Stimulated activated memory B cell treated with anti-CD40 and anti-IgM and Interleukin-4, amounts not matched to agents 10 μg/mL and 1 μg/mL and 100 μg/mL, for 72 hours (primary cell): ENCODE data around the gene TIMM21.

Experiments used
- ATAC-seq: fragments of 150-1000 bp; cut with Tn5 transposase; 2 replicates; pipeline ENCODE4 v1.10.0; 2021
- H3K27ac Mint-ChIP-seq: one replicate; pipeline ENCODE4 v1.8.0; 2022; ENCODE audit warnings: mild to moderate bottlenecking, mixed read lengths
- H3K27me3 Mint-ChIP-seq: one replicate; pipeline ENCODE4 v1.8.0; 2022; ENCODE audit warnings: mixed read lengths
- H3K36me3 Mint-ChIP-seq: one replicate; pipeline ENCODE4 v1.8.0; 2022; ENCODE audit warnings: mixed read lengths
- H3K4me1 Mint-ChIP-seq: one replicate; pipeline ENCODE4 v1.8.0; 2022; ENCODE audit warnings: mixed read lengths
- H3K4me3 Mint-ChIP-seq: one replicate; pipeline ENCODE4 v1.8.0; 2022; ENCODE audit warnings: mild to moderate bottlenecking, moderate library complexity, mixed read lengths
- H3K9me3 Mint-ChIP-seq: one replicate; pipeline ENCODE4 v1.8.0; 2022; ENCODE audit warnings: mixed read lengths

TIMM21 gene

GRCh38 chr18:74147779-74148542 is at the start of gene TIMM21, which contains the start of gene FBXO15:
TIMM21 (plus strand) TSS chr18:74148523; CDS start chr18:74148809, 286 bp downstream.
FBXO15 (minus strand) TSS chr18:74147834; CDS start chr18:74147785, 49 bp downstream.
- ATAC-seq, result peak; percentile 96
- peak within 1 kb of the TSS; percentile 88 for H3K4me3 Mint-ChIP-seq
- H3K9me3 Mint-ChIP-seq, result no peaks in the 10 kb centered on the region
- peak within 1 kb of the TSS; percentile 90 for H3K27ac Mint-ChIP-seq
- H3K27me3 Mint-ChIP-seq, result no peaks in the 10 kb centered on the region
- peaks cover 32% of the 10 kb centered on the region for H3K4me1 Mint-ChIP-seq
- peaks cover 9% of the 10 kb centered on the region for H3K36me3 Mint-ChIP-seq

- Mint-ChIP-seq H3K4me1 (no peaks in the 10 kb centered on the region), H3K27ac (no peak overlapping the region), H3K9me3 (peaks cover 22% of the 10 kb centered on the region), H3K36me3 (peaks cover 15% of the 10 kb centered on the region), H3K27me3 (no peaks in the 10 kb centered on the region), H3K4me3 (no peak overlapping the region)
- ATAC-seq, result no peak
These were observed 39.9 kb upstream of the TIMM21 start for GRCh38 chr18:74108460-74108859.

- Mint-ChIP-seq H3K4me1 (no peaks in the 10 kb centered on the region), H3K27me3 (no peaks in the 10 kb centered on the region), H3K9me3 (peaks cover 14% of the 10 kb centered on the region), H3K4me3 (no peak overlapping the region), H3K36me3 (peaks cover 15% of the 10 kb centered on the region), H3K27ac (no peak overlapping the region)
- no peak for ATAC-seq
These were observed 38.2 kb upstream of the TIMM21 start for GRCh38 chr18:74110149-74110548.

GRCh38 chr18:74110976-74111375 is 37.3 kb upstream of the TIMM21 start:
- ATAC-seq, result no peak
- peaks cover 15% of the 10 kb centered on the region for H3K36me3 Mint-ChIP-seq
- H3K9me3 Mint-ChIP-seq, result peaks cover 14% of the 10 kb centered on the region
- H3K4me1 Mint-ChIP-seq, result no peaks in the 10 kb centered on the region
- H3K27me3 Mint-ChIP-seq, result no peaks in the 10 kb centered on the region
- no peak overlapping the region for H3K27ac Mint-ChIP-seq
- H3K4me3 Mint-ChIP-seq, result no peak overlapping the region

GRCh38 chr18:74113711-74114110 is 34.6 kb upstream of the TIMM21 start:
- H3K27ac Mint-ChIP-seq, result no peak overlapping the region
- H3K36me3 Mint-ChIP-seq, result peaks cover 4% of the 10 kb centered on the region
- no peak overlapping the region for H3K4me3 Mint-ChIP-seq
- peaks cover 6% of the 10 kb centered on the region for H3K9me3 Mint-ChIP-seq
- H3K4me1 Mint-ChIP-seq, result no peaks in the 10 kb centered on the region
- ATAC-seq, result peak; percentile 36
- no peaks in the 10 kb centered on the region for H3K27me3 Mint-ChIP-seq

GRCh38 chr18:74114116-74114515 is 34.2 kb upstream of the TIMM21 start:
- H3K4me3 Mint-ChIP-seq, result no peak overlapping the region
- peaks cover 4% of the 10 kb centered on the region for H3K9me3 Mint-ChIP-seq
- peak; percentile 41 for ATAC-seq
- H3K4me1 Mint-ChIP-seq, result no peaks in the 10 kb centered on the region
- H3K27me3 Mint-ChIP-seq, result no peaks in the 10 kb centered on the region
- H3K27ac Mint-ChIP-seq, result no peak overlapping the region
- peaks cover under 1% of the 10 kb centered on the region for H3K36me3 Mint-ChIP-seq

- no peak for ATAC-seq
- Mint-ChIP-seq H3K4me3 (no peak overlapping the region), H3K4me1 (no peaks in the 10 kb centered on the region), H3K27me3 (peaks cover 9% of the 10 kb centered on the region), H3K36me3 (no peaks in the 10 kb centered on the region), H3K27ac (no peak overlapping the region), H3K9me3 (peaks cover 3% of the 10 kb centered on the region)
These were observed 33.3 kb upstream of the TIMM21 start for GRCh38 chr18:74115046-74115445.

GRCh38 chr18:74116633-74117554 is 31.4 kb upstream of the TIMM21 start:
- Mint-ChIP-seq H3K27me3 (peaks cover 17% of the 10 kb centered on the region), H3K4me1 (no peaks in the 10 kb centered on the region), H3K4me3 (no peak overlapping the region), H3K9me3 (peaks cover 3% of the 10 kb centered on the region), H3K27ac (no peak overlapping the region), H3K36me3 (no peaks in the 10 kb centered on the region)
- no peak for ATAC-seq

GRCh38 chr18:74123200-74123599 is 25.1 kb upstream of the TIMM21 start:
- Mint-ChIP-seq H3K4me1 (no peaks in the 10 kb centered on the region), H3K36me3 (no peaks in the 10 kb centered on the region), H3K9me3 (no peaks in the 10 kb centered on the region), H3K27ac (no peak overlapping the region), H3K27me3 (peaks cover 17% of the 10 kb centered on the region), H3K4me3 (no peak overlapping the region)
- no peak for ATAC-seq

GRCh38 chr18:74124642-74125041 is 23.7 kb upstream of the TIMM21 start:
- H3K9me3 Mint-ChIP-seq, result no peaks in the 10 kb centered on the region
- no peak overlapping the region for H3K27ac Mint-ChIP-seq
- no peaks in the 10 kb centered on the region for H3K4me1 Mint-ChIP-seq
- H3K27me3 Mint-ChIP-seq, result peaks cover 12% of the 10 kb centered on the region
- no peak overlapping the region for H3K4me3 Mint-ChIP-seq
- ATAC-seq, result no peak
- no peaks in the 10 kb centered on the region for H3K36me3 Mint-ChIP-seq

- no peaks in the 10 kb centered on the region for H3K27me3 Mint-ChIP-seq
- no peaks in the 10 kb centered on the region for H3K4me1 Mint-ChIP-seq
- no peak overlapping the region for H3K27ac Mint-ChIP-seq
- H3K4me3 Mint-ChIP-seq, result no peak overlapping the region
- H3K9me3 Mint-ChIP-seq, result no peaks in the 10 kb centered on the region
- H3K36me3 Mint-ChIP-seq, result no peaks in the 10 kb centered on the region
- peak; percentile 34 for ATAC-seq
These were observed 21.4 kb upstream of the TIMM21 start for GRCh38 chr18:74126684-74127655.

- H3K27me3 Mint-ChIP-seq, result no peaks in the 10 kb centered on the region
- H3K4me1 Mint-ChIP-seq, result no peaks in the 10 kb centered on the region
- ATAC-seq, result no peak
- no peaks in the 10 kb centered on the region for H3K36me3 Mint-ChIP-seq
- H3K4me3 Mint-ChIP-seq, result no peak overlapping the region
- no peak overlapping the region for H3K27ac Mint-ChIP-seq
- no peaks in the 10 kb centered on the region for H3K9me3 Mint-ChIP-seq
These were observed 20.2 kb upstream of the TIMM21 start for GRCh38 chr18:74128159-74128558.

GRCh38 chr18:74131124-74131523 is 17.2 kb upstream of the TIMM21 start:
- H3K27me3 Mint-ChIP-seq, result no peaks in the 10 kb centered on the region
- no peaks in the 10 kb centered on the region for H3K9me3 Mint-ChIP-seq
- no peaks in the 10 kb centered on the region for H3K36me3 Mint-ChIP-seq
- H3K27ac Mint-ChIP-seq, result no peak overlapping the region
- no peaks in the 10 kb centered on the region for H3K4me1 Mint-ChIP-seq
- H3K4me3 Mint-ChIP-seq, result no peak overlapping the region
- ATAC-seq, result no peak

- H3K27me3 Mint-ChIP-seq, result no peaks in the 10 kb centered on the region
- no peak for ATAC-seq
- no peaks in the 10 kb centered on the region for H3K9me3 Mint-ChIP-seq
- no peak overlapping the region for H3K4me3 Mint-ChIP-seq
- no peaks in the 10 kb centered on the region for H3K4me1 Mint-ChIP-seq
- H3K27ac Mint-ChIP-seq, result no peak overlapping the region
- H3K36me3 Mint-ChIP-seq, result no peaks in the 10 kb centered on the region
These were observed 16.1 kb upstream of the TIMM21 start for GRCh38 chr18:74132201-74132600.
